Stimulated activated CD8-positive, alpha-beta memory T cell treated with anti-CD3 and anti-CD28 coated beads, Interleukin-7, amount 100 ng/mL, for 24 hours (primary cell): ENCODE data around the gene SIRT7.

Source experiments
- DNase-seq: peaks from one replicate; pipeline ENCODE4 v3.0.0-alpha.2; 2020; ENCODE audit warnings: low read depth

Gene SIRT7

GRCh38 chr17:81931557-81932332 lies 13.8 kb upstream of the SIRT7 start:
- DNase-seq = no peak

GRCh38 chr17:81931189-81931556 lies 13.2 kb upstream of the SIRT7 start:
- no peak for DNase-seq

- DNase-seq = no peak
Observed at GRCh38 chr17:81930142-81931125, 12.5 kb upstream of the SIRT7 start.

- no peak for DNase-seq
Observed at GRCh38 chr17:81929253-81930141, 11.5 kb upstream of the SIRT7 start.

- DNase-seq = no peak
Observed at GRCh38 chr17:81928544-81929252, 10.7 kb upstream of the SIRT7 start.

- peak; percentile 70 for DNase-seq
Observed at GRCh38 chr17:81927653-81928543, 9.9 kb upstream of the SIRT7 start, which contains the start of gene MAFG. TSS of gene MAFG (minus strand) at chr17:81927735. CDS start at chr17:81923185, 4,550 bp downstream.

- no peak for DNase-seq
Observed at GRCh38 chr17:81927152-81927652, 9.2 kb upstream of the SIRT7 start.

GRCh38 chr17:81926451-81927151 lies 8.6 kb upstream of the SIRT7 start:
- peak; percentile 32 for DNase-seq

- DNase-seq = no peak
Observed at GRCh38 chr17:81925860-81926450, 8.0 kb upstream of the SIRT7 start.

- no peak for DNase-seq
Observed at GRCh38 chr17:81924557-81925532, 6.9 kb upstream of the SIRT7 start.

GRCh38 chr17:81923302-81924260 lies 5.6 kb upstream of the SIRT7 start:
- no peak for DNase-seq

GRCh38 chr17:81922566-81923301 lies 4.8 kb upstream of the SIRT7 start:
- no peak for DNase-seq

GRCh38 chr17:81921996-81922565 lies 4.1 kb upstream of the SIRT7 start:
- no peak for DNase-seq

GRCh38 chr17:81921537-81921862 lies 3.5 kb upstream of the SIRT7 start:
- no peak for DNase-seq
